CD14-positive monocyte (primary cell): ENCODE measurements around the gene FCSK. TPM values are rescaled to one million over a fixed set of nuclear protein-coding genes. Genes with fewer than 3 reads are reported as not detected.
"Not testable (repeated sequence)": the region's sequence is repeated elsewhere in the genome, so short reads cannot be mapped to it uniquely, and the experiment has no call there.

Experiments used
- DNase-seq, 3 donors: peaks; one replicate each; pipeline ENCODE4 v3.0.0-alpha.2; 2011 to 2022
- H2AFZ ChIP-seq: 2 replicates; pipeline ENCODE4 v1.6.0; 2012; ENCODE audit warnings: mild to moderate bottlenecking, low read depth, low read length, inconsistent platforms; ENCODE audit not compliant: insufficient read depth, poor library complexity, severe bottlenecking
- H3K27ac ChIP-seq, 2 donors: 1 replicate in 1 of 2; 2 replicates in 1 of 2; pipeline ENCODE4 v1.5.1; 2012 to 2013; ENCODE audit warnings: low read length in 2 of 2, control low read depth in 1 of 2, inconsistent platforms in 1 of 2, low read depth in 1 of 2, mild to moderate bottlenecking in 1 of 2
- H3K27me3 ChIP-seq, 2 donors: one replicate each; pipeline versions ENCODE4 v1.6.0 to v1.6.1; 2011 to 2013; ENCODE audit warnings: low read length in 2 of 2; ENCODE audit not compliant: control insufficient read depth in 2 of 2, insufficient read depth in 2 of 2
- H3K36me3 ChIP-seq, 2 donors: replicated peaks in 1 of 2; 1 replicate in 1 of 2; 2 replicates in 1 of 2; pipeline versions ENCODE4 v1.5.1 to v1.6.1; 2012 to 2013; ENCODE audit warnings: low read length in 2 of 2, control low read depth in 1 of 2, inconsistent platforms in 1 of 2, mild to moderate bottlenecking in 1 of 2; ENCODE audit not compliant: insufficient read depth in 2 of 2, control insufficient read depth in 1 of 2
- H3K4me1 ChIP-seq, 2 donors: 1 replicate in 1 of 2; 2 replicates in 1 of 2; pipeline versions ENCODE4 v1.5.1 to v1.6.1; 2012 to 2013; ENCODE audit warnings: low read length in 2 of 2, control low read depth in 1 of 2, inconsistent platforms in 1 of 2, mild to moderate bottlenecking in 1 of 2, moderate library complexity in 1 of 2; ENCODE audit not compliant: insufficient read depth in 2 of 2, control insufficient read depth in 1 of 2
- H3K4me2 ChIP-seq: replicated peaks from 2 replicates; pipeline ENCODE3; 2012; ENCODE audit warnings: low read length, moderate library complexity, mild to moderate bottlenecking; ENCODE audit not compliant: poor library complexity, severe bottlenecking; ENCODE audit errors: extremely low read depth
- H3K4me3 ChIP-seq, 3 experiments: fragments of 200-600 bp in 1 of 3; sonication (generic) in 1 of 3; replicated peaks in 1 of 3; 1 replicate in 2 of 3; 2 replicates in 1 of 3; pipeline ENCODE4 v1.5.1; 2011 to 2013; ENCODE audit warnings: low read length in 3 of 3, mild to moderate bottlenecking in 3 of 3, control low read depth in 2 of 3, low read depth in 2 of 3, inconsistent platforms in 1 of 3, moderate library complexity in 1 of 3
- H3K79me2 ChIP-seq: 2 replicates; pipeline ENCODE4 v1.6.0; 2012; ENCODE audit warnings: mild to moderate bottlenecking, control low read depth, inconsistent platforms, low read length, moderate library complexity; ENCODE audit not compliant: insufficient read depth
- H3K9ac ChIP-seq: 2 replicates; pipeline ENCODE4 v1.6.0; 2017; ENCODE audit warnings: low read length, mild to moderate bottlenecking; ENCODE audit not compliant: insufficient read depth, poor library complexity, severe bottlenecking
- H3K9me3 ChIP-seq, 2 donors: replicated peaks in 1 of 2; 1 replicate in 1 of 2; 2 replicates in 1 of 2; pipeline versions ENCODE4 v1.5.1 to v1.6.1; 2012 to 2013; ENCODE audit warnings: low read length in 2 of 2, control low read depth in 1 of 2; ENCODE audit not compliant: control insufficient read depth in 1 of 2, insufficient read depth in 1 of 2
- H4K20me1 ChIP-seq: 2 replicates; pipeline ENCODE4 v1.6.0; 2012; ENCODE audit warnings: mild to moderate bottlenecking, low read length, control low read depth, moderate library complexity; ENCODE audit not compliant: insufficient read depth
- H3K27ac Mint-ChIP-seq, 7 donors: one replicate each; pipeline ENCODE4 v1.8.0; 2020; ENCODE audit warnings: mild to moderate bottlenecking in 7 of 7, mixed read lengths in 7 of 7, moderate library complexity in 6 of 7, inconsistent platforms in 2 of 7
- H3K27me3 Mint-ChIP-seq, 3 donors: one replicate each; pipeline ENCODE4 v1.8.0; 2021 to 2022; ENCODE audit warnings: low read depth in 3 of 3, mild to moderate bottlenecking in 3 of 3, mixed read lengths in 3 of 3, moderate library complexity in 3 of 3, inconsistent platforms in 1 of 3
- H3K36me3 Mint-ChIP-seq, 2 donors: one replicate each; pipeline ENCODE4 v1.8.0; 2020; ENCODE audit warnings: mixed read lengths in 2 of 2, inconsistent platforms in 1 of 2, mild to moderate bottlenecking in 1 of 2
- H3K4me1 Mint-ChIP-seq: one replicate; pipeline ENCODE4 v1.8.0; 2020; ENCODE audit warnings: mild to moderate bottlenecking, mixed read lengths
- H3K4me3 Mint-ChIP-seq, 2 donors: one replicate each; pipeline ENCODE4 v1.8.0; 2020; ENCODE audit warnings: mild to moderate bottlenecking in 2 of 2, mixed read lengths in 2 of 2, moderate library complexity in 1 of 2
- H3K9me3 Mint-ChIP-seq, 7 donors: one replicate each; pipeline ENCODE4 v1.8.0; 2020 to 2022; ENCODE audit warnings: mixed read lengths in 7 of 7, mild to moderate bottlenecking in 6 of 7, moderate library complexity in 6 of 7, inconsistent platforms in 2 of 7
- WGBS: methylation state at CpG from one replicate; pipeline ENCODE4 v1.1.5; 2013; ENCODE audit warnings: missing lambda C conversion rate; ENCODE audit not compliant: insufficient coverage; 5-methylcytosine and 5-hydroxymethylcytosine counted together
- intact Hi-C, 2 donors: fragments of 100-400 bp; cut with micrococcal nuclease; formaldehyde crosslinking; loops; one replicate each; pipeline versions ENCODE4 v1.15.0 to v1.15.1; 2023
- polyA plus RNA-seq, 3 donors: library from polyadenylated mRNA; depleted of rRNA in 1 of 3; unstranded in 2 of 3; stranded (reverse) in 1 of 3; fragments of 300-500 nt in 2 of 3; fragments of >200 nt in 1 of 3; fragmentation: Illumina TruSeq in 2 of 3; gene quantifications; 1 replicate in 2 of 3; 2 replicates in 1 of 3; pipeline ENCODE4 v1.2.3, GENCODE V29; 2012 to 2021
- TF ChIP-seq, protein P1 (sequence below): fragments of 200-600 bp; IDR thresholded peaks from one replicate; pipeline ENCODE4 v1.8.0; 2022; ENCODE audit warnings: antibody characterized with exemption, mild to moderate bottlenecking

Gene FCSK
- polyA plus RNA-seq, 3 donors = 4.2 to 19.0 (median 6.4) TPM

DNA sequence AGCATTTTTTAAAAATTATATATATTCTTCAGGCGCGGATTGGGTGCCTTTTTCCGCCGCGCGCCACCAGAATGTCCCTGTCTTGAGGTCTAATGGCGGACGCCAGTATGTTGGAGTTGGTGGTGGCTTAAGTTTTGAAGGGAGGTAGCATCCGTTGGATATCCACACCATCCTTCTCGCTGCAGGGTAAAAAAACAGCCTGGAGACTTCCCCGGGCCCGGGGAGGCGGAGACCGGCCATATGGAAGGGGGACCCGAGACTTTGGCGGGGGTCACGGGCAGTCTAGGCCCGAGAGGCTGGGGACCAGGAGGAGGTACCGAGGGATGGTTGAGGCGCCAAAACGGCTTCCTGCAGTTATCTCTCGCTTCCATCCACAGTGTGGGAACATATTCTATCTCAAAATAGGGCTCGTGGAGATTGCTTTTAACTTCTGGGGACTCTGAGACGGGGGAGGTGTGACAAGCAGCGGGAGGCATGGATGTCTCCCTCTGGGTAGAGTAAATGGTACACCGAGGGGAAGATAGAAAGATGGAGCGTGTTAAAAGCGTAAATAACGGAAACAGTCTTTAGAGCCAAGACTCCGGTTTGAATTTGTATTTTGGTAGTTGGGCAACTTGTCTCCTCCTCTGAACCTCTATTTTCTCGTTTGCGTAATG, 69.5 kb downstream of the FCSK start, which contains the start of gene SF3B3:
Gene SF3B3 (plus strand): TSS at position 74 of the 656 bp plus-strand sequence. CDS start 2,841 bp downstream, outside the sequence.
- peak within 1 kb of the TSS; percentile 97 for H2AFZ ChIP-seq
- peaks cover 0 to 4% (median 1%) of the 10 kb centered on the region in 3 donors for H3K27me3 Mint-ChIP-seq
- DNase-seq = peak in 2 of 3 donors; percentile 33 to 40
- 0% methylated on average over 15 of the region's 32 CpGs for WGBS
- intact Hi-C loops = loop anchor here (5.0 to 10.0 kb wide), 4 partner anchors 69 to 177 kb away; partner anchors contain the start of genes DDX19A (in 1 of the 2) and FCSK (in 1 of the 2)
- H3K79me2 ChIP-seq = peaks cover 88% of the 10 kb centered on the region
- H3K36me3 Mint-ChIP-seq = peaks cover 23 to 34% of the 10 kb centered on the region in 2 donors
- peaks cover 34 to 50% of the 10 kb centered on the region in 2 donors for H3K4me1 ChIP-seq
- H4K20me1 ChIP-seq = peaks cover 24% of the 10 kb centered on the region
- peaks cover 2 to 33% of the 10 kb centered on the region in 2 donors for H3K36me3 ChIP-seq
- H3K4me3 ChIP-seq = peak within 1 kb of the TSS; percentile 84 to 99 (median 96)
- H3K27ac Mint-ChIP-seq = peak within 1 kb of the TSS; percentile 94 to 99 (median 97)
- peaks cover 48% of the 10 kb centered on the region for H3K4me1 Mint-ChIP-seq
- H3K27me3 ChIP-seq = no peaks in the 10 kb centered on the region
- peak within 1 kb of the TSS; percentile 81 to 97 for H3K27ac ChIP-seq
- peak within 1 kb of the TSS; percentile 91 for H3K4me2 ChIP-seq
- H3K9ac ChIP-seq = peak within 1 kb of the TSS; percentile 96
- H3K4me3 Mint-ChIP-seq = peak within 1 kb of the TSS; percentile 96 to 99
- TF ChIP-seq, protein P1, sequence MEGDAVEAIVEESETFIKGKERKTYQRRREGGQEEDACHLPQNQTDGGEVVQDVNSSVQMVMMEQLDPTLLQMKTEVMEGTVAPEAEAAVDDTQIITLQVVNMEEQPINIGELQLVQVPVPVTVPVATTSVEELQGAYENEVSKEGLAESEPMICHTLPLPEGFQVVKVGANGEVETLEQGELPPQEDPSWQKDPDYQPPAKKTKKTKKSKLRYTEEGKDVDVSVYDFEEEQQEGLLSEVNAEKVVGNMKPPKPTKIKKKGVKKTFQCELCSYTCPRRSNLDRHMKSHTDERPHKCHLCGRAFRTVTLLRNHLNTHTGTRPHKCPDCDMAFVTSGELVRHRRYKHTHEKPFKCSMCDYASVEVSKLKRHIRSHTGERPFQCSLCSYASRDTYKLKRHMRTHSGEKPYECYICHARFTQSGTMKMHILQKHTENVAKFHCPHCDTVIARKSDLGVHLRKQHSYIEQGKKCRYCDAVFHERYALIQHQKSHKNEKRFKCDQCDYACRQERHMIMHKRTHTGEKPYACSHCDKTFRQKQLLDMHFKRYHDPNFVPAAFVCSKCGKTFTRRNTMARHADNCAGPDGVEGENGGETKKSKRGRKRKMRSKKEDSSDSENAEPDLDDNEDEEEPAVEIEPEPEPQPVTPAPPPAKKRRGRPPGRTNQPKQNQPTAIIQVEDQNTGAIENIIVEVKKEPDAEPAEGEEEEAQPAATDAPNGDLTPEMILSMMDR = no peak
- H3K9me3 ChIP-seq = no peaks in the 10 kb centered on the region
- no peaks in the 10 kb centered on the region for H3K9me3 Mint-ChIP-seq

DNA sequence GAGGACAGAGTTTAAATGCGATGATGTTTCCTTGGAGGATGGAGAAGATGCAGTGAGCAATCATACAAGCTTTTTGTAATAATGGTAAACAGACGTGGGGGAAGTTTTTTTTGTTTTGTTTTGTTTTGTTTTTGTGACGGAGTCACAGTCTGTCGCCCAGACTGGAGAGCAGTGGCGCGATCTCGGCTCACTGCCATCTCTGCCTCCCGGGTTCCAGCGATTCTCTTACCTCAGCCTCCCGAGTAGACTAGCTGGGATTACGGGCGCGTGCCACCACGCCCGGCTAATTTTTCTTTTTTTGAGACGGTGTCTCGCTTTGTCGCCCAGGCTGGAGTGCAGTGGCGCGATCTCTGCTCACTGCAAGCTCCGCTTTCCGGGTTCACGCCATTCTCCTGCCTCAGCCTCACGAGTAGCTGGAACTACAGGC, 70.0 kb downstream of the FCSK start:
- peak overlapping the region; percentile 94 to 99 (median 97) for H3K27ac Mint-ChIP-seq
- DNase-seq = peak in 1 of 3 donors; percentile 29
- H3K4me1 ChIP-seq = peaks cover 34 to 50% of the 10 kb centered on the region in 2 donors

More for the DNA sequence above, 70.0 kb downstream of the FCSK start:
- H3K4me1 Mint-ChIP-seq = peaks cover 48% of the 10 kb centered on the region
- H3K9me3 ChIP-seq, H3K9me3 Mint-ChIP-seq, H3K27me3 ChIP-seq, H3K27me3 Mint-ChIP-seq: not testable (repeated sequence)
- peak overlapping the region; percentile 96 for H3K9ac ChIP-seq
- peak overlapping the region; percentile 84 to 99 (median 96) for H3K4me3 ChIP-seq
- H3K36me3 Mint-ChIP-seq = peaks cover 27 to 36% of the 10 kb centered on the region in 2 donors
- peak overlapping the region; percentile 97 for H2AFZ ChIP-seq
- peak overlapping the region; percentile 81 to 97 for H3K27ac ChIP-seq
- intact Hi-C loops = loop anchor here (5.0 to 10.0 kb wide), 4 partner anchors 70 to 177 kb away; partner anchors contain the start of genes DDX19A (in 1 of the 2) and FCSK (in 1 of the 2)
- H4K20me1 ChIP-seq = peaks cover 30% of the 10 kb centered on the region
- 0% methylated on average over 22 of the region's 24 CpGs for WGBS
- H3K4me2 ChIP-seq = peak overlapping the region; percentile 91
- peaks cover 93% of the 10 kb centered on the region for H3K79me2 ChIP-seq
- H3K4me3 Mint-ChIP-seq = peak overlapping the region; percentile 96 to 99
- peaks cover 8 to 37% of the 10 kb centered on the region in 2 donors for H3K36me3 ChIP-seq
